ENCODE results near the gene BPIFB4. TPM values are rescaled to one million over a fixed set of nuclear protein-coding genes. Genes with fewer than 3 reads are reported as not detected.
"Not testable (repeated sequence)": the region's sequence is repeated elsewhere in the genome, so short reads cannot be mapped to it uniquely, and the experiment has no call there.

The BPIFB4 gene
- total RNA-seq, 1 experiment from 2014 or later: not detected

GRCh38 chr20:33095902-33096584 is 16.6 kb downstream of the BPIFB4 start:
- BruUV-seq (replicated peaks); H3K9me3 Mint-ChIP-seq (ENCODE audit: unreplicated experiment); H3K4me3 Mint-ChIP-seq (ENCODE audit: unreplicated experiment); POLR2A ChIA-PET; H3K4me1 Mint-ChIP-seq (ENCODE audit: insufficient read depth, unreplicated experiment); H3K36me3 Mint-ChIP-seq (ENCODE audit: insufficient read depth, unreplicated experiment); H3K27ac Mint-ChIP-seq (ENCODE audit: low read depth, unreplicated experiment): not testable (repeated sequence)
- TF ChIP-seq CTCF (IDR thresholded peaks at IDR 0.05; ENCODE audit: unreplicated experiment): peak; percentile 68
- H3K27me3 Mint-ChIP-seq (ENCODE audit: insufficient read depth, unreplicated experiment): peaks cover 24% of the 10 kb centered on the region
- peak; percentile 66 for DNase-seq (ENCODE audit: unreplicated experiment)
- CTCF ChIA-PET: interaction anchor here (0.6 to 1.7 kb wide), 21 partner anchors 9 to 435 kb away, joined by 3 to 6 read pairs (median 3); partner anchors contain the start of genes BPIFB4 and C20orf203
- intact Hi-C loops (cut with micrococcal nuclease): loop anchor here (1.0 to 5.0 kb wide), 4 partner anchors 115 to 306 kb away; no protein-coding TSS in a partner anchor

- H3K4me3 Mint-ChIP-seq (ENCODE audit: unreplicated experiment): no peak overlapping the region
- peaks cover 9% of the 10 kb centered on the region for H3K9me3 Mint-ChIP-seq (ENCODE audit: unreplicated experiment)
- BruUV-seq (replicated peaks): no TSS peak
- H3K4me1 Mint-ChIP-seq (ENCODE audit: insufficient read depth, unreplicated experiment): no peaks in the 10 kb centered on the region
- no peak for TF ChIP-seq CTCF (IDR thresholded peaks at IDR 0.05; ENCODE audit: unreplicated experiment)
- H3K27ac Mint-ChIP-seq (ENCODE audit: low read depth, unreplicated experiment): no peak overlapping the region
- H3K27me3 Mint-ChIP-seq (ENCODE audit: insufficient read depth, unreplicated experiment): peaks cover 20% of the 10 kb centered on the region
- CTCF ChIA-PET: interaction anchor here (0.7 to 1.4 kb wide), 7 partner anchors 9 to 742 kb away, joined by 3 to 4 read pairs (median 3); no protein-coding TSS in a partner anchor
- POLR2A ChIA-PET: no interaction called here
- no peaks in the 10 kb centered on the region for H3K36me3 Mint-ChIP-seq (ENCODE audit: insufficient read depth, unreplicated experiment)
- DNase-seq (ENCODE audit: unreplicated experiment): no peak
- intact Hi-C loops (cut with micrococcal nuclease): loop anchor here (2.0 to 5.0 kb wide), 2 partner anchors 114 to 200 kb away; no protein-coding TSS in a partner anchor
Measured at GRCh38 chr20:33097001-33097400, 17.6 kb downstream of the BPIFB4 start.

DNA sequence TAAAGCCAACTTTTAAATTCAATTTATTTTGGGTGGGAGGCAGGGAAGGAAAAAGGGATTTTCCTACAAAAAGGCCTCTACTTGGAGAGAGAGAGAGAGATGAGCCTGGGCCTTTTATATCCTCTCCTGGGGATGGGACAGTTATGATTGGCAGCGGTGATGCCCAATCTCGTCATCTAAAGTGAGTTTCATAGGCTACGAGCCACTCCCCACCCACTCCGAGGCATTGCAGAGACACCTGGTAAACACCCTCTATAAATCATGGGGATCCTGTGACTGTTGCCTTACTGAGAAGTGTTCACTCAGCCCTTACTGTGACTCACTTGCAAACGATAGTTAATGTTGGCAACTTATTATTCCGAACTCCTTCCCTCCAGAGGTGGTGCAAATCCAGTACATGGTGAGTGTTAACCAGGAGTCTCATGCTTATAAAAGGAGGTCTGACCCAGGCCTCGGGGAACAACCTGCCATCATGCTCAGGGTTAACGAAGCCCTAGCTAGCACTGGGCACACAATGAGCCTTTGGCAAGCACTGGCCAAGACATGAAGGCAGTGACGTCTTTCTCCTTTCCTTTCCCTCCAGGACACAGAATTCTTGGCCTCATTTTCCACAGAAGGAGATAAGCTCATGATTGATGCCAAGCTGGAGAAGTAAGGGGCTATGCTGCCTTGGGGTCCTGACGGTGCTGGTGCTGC is 20.5 kb downstream of the BPIFB4 start:
- DNase-seq (ENCODE audit: unreplicated experiment): peak; percentile 52

More for the DNA sequence above, 20.5 kb downstream of the BPIFB4 start:
- Mint-ChIP-seq H3K27me3 (ENCODE audit: insufficient read depth, unreplicated experiment) (peaks cover 33% of the 10 kb centered on the region), H3K27ac (ENCODE audit: low read depth, unreplicated experiment) (no peak overlapping the region), H3K9me3 (ENCODE audit: unreplicated experiment) (no peaks in the 10 kb centered on the region), H3K4me1 (ENCODE audit: insufficient read depth, unreplicated experiment) (no peaks in the 10 kb centered on the region), H3K36me3 (ENCODE audit: insufficient read depth, unreplicated experiment) (no peaks in the 10 kb centered on the region), H3K4me3 (ENCODE audit: unreplicated experiment) (no peak overlapping the region)
- TF ChIP-seq CTCF (IDR thresholded peaks at IDR 0.05; ENCODE audit: unreplicated experiment): no peak
- BruUV-seq (replicated peaks): no TSS peak
- intact Hi-C loops (cut with micrococcal nuclease): loop anchor here (5.0 kb wide), 1 partner anchor 197 kb away; no protein-coding TSS in a partner anchor
- ChIA-PET CTCF (interaction anchor here (0.6 to 1.5 kb wide), 4 partner anchors 11 to 1009 kb away, joined by 3 to 6 read pairs (median 4); no protein-coding TSS in a partner anchor), POLR2A (no interaction called here)
